ENCODE data around the gene ASAP2.

Gene ASAP2

DNA sequence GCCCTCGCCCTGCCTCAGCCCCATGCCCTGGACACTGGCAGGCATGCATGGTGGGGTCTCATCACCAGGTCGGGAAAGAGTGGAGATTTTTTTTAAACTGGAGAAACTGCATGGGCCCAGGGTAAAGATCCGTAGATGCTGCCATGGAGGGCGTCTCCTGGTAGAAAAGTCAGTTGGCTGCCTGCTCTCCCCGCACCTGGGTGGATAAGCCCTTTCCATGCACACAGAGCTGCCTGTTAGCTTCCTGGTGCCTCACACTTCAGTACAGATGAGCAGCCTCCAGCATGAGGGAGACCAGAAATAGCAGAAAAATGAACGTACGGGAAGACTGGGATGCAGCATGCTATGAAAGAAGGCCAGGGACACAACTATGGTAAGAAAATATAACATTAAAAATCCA lies 92.0 kb downstream of the ASAP2 start:
- peak in 3 of 42 donors; percentile 43 to 60 (median 51) for DNase-seq
- intact Hi-C loops (cut with DNase I): no loop called here

DNA sequence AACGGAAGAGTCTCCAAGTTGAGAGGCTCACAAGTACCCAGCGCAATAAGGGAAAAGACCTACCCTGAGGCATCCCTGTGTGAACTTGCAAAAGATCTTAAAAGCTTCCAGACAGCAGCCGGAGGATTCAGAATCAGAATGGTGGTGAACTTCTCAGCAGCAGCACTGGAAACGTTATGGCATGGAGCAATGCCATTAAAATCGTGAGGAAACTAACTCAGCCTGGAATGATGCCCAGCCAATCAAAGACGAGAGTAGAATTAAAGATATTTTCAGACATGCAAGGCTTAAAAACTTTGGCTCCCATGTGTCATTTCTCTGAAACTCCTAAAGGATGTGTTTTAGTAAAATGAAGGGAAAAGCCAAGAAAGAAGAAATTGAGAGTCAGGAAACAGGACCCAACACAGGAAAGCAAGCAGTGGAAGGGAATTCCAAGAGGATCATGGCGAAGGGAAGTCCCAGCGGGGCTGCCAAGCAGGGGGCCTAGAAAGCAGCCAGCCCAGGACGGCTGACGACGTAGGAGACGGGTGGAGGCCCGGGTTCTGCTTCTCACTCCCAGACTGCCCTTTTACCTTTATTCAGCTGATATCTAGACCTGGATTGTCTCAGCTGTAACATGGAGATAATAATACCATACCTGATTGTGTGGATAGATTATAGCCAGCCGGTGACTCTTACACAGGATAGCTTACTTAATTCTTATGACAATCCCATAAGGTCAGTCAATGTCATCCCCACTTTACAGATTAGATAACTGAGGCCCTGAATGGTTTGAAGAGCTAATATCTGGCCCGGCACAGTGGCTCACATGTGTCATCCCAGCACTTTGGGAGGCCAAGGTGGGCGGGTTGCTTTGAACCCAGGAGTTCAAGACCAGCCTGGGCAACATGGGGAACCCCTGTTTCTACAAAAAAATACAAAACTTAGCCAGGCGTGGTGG lies 92.8 kb downstream of the ASAP2 start:
- DNase-seq: no peak
- intact Hi-C loops (cut with DNase I): no loop called here

DNA sequence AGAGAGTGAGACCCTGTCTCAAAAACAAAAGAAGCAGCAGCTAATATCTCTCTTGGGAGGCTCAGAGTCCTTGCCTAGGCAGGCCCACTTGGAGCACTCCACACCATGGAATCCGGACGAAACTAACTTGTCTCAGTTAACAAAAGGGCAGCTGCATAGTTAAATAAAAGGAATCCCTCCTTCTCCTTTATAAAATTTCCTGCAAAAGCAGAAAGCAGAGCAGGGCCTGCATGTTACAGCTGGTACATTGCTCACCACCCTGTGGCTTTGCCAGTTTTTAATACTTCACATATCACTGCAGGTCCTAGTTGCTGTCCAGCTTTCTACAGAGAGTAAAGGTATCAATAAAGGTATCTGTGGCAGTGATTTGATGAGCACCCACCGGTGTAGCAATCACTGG lies 93.6 kb downstream of the ASAP2 start:
- intact Hi-C loops (cut with DNase I): no loop called here
- DNase-seq: no peak

DNA sequence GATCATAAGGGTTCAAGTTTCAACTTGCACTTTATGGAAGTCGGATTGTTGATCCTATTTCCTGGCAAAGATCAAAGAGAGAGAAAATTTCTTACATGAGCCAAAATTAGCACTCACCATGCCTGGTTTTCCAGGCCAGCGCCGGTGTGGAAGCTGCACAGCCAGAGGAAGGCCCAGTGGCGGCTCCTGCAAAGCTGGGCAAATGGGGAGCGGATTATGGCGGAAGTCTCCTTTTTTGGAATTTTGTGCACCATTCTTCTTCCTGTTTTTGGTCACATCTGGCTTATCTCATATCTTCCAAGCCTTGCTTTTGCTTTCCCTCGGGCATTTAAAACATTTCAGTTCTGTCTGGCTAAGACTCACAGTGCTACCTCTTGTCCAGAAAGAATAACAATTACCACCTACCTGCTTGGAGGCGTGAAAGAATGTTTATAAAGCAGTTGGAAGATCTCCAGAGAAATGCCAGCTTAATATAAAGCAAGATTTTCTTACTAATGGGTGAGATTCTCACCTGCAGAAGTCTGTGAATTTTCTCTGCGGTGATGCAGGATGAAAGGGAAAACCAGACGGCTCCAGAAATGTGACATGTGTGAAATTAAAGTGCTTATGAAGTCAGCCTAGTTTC lies 94.3 kb downstream of the ASAP2 start:
- intact Hi-C loops (cut with DNase I): no loop called here

DNA sequence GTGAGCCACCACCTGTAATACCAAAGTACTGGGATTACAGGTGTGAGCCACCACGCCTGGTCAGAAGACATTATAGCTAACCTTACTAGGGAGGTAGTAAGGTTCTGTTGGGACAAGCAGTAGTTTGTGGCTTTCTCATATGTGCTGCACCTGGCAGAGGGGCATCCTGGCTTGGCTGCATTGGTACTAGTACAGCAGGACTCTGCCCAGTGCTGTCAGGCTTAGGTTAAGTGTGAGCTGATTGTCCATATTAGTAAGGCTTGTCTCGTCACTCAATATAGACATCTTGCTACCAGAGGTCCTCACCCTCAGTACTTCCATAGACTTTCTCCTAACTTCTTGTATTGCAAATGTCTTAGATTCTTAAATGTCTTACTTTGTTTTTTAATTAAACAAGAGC lies 96.1 kb downstream of the ASAP2 start:
- no peak for DNase-seq
- intact Hi-C loops (cut with DNase I): no loop called here

More for the DNA sequence above, 94.3 kb downstream of the ASAP2 start:
- DNase-seq: no peak

- DNase-seq: peak in 15 of 42 donors; percentile 21 to 72 (median 54)
Measured at GRCh38 chr2:9303528-9304225, 97.1 kb downstream of the ASAP2 start.

DNA sequence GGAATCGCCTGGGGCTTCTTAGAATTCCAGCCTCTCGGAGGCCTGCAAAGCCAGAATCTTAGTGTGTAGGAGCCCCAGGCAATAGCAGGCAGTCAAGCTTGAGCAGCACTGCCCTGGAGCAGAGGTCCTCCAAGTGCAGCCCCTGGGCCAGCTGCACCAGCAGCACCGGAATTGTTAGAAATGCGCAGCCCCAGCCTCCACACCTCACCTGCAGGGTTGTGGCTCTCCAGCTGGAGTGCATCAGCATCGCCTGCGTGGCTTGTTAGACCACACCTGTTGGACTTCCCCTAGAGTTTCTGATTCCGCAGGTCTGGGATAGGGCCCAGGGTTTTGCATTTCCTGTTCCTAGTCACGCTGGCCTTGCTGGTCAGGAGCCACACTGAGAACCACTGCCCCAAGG lies 100.3 kb downstream of the ASAP2 start:
- no peak for DNase-seq
- intact Hi-C loops (cut with DNase I): no loop called here

More at GRCh38 chr2:9303528-9304225, 97.1 kb downstream of the ASAP2 start:
- intact Hi-C loops (cut with DNase I): no loop called here

GRCh38 chr2:9307535-9307934 lies 100.9 kb downstream of the ASAP2 start:
- peak in 18 of 42 donors; percentile 19 to 69 (median 41) for DNase-seq
- intact Hi-C loops (cut with DNase I): no loop called here

DNA sequence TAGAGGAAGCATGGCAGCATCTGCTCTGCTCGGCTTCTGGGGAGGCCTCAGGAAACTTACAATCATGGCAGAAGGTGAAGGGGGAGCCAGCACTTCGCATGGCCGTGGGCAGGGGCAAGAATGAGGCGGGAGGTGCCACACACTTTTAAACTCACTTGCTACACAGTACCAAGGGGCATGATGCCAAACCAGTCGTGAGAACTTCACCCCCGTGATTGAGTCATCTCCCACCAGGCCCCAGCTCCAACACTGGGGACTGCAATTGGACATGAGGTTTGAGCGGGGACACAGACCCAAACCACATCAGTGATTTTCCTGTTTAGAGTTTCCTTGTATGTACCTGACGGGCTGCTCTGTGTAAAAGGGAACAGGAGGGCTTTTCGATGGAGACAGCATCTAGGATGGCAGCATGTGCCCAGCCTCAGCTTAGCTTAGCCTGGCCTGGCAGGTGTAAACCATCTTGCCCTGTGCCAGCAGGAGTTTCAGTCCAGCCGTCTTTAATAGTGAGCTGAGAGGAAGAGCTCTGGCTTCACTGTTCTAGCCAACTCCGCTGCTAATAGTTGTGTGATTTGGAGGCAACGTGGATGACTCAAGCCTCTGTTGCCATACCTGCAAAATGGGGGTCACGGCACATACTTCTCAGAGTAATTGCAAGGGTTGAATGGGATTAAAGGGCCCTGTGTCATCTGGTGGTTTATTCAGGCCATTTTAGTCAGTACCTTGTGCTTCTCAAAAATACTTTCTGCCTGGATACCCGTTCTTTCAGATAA lies 101.8 kb downstream of the ASAP2 start:
- no peak for DNase-seq
- intact Hi-C loops (cut with DNase I): no loop called here

DNA sequence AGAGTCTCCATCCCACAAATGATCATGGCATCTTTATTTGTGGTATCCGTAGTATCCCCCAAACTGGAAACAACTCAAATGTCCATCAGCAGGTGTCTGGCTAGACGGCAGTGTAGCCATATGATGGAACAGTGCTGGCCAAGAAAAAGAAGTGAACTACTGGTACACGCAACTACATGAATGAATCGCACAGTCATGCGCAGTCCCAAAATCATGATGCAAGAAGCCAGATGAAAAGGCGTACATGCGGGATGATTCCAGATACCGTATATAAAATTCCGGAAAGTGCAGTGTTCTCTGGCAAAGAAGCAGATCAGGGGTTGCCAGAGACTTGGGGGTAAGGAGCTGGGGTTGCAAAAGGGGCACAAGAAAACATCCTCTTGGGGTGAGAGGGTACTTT lies 102.5 kb downstream of the ASAP2 start:
- intact Hi-C loops (cut with DNase I): no loop called here
- DNase-seq: no peak

- peak in 11 of 42 donors; percentile 25 to 68 (median 35) for DNase-seq
- intact Hi-C loops (cut with DNase I): no loop called here
Measured at GRCh38 chr2:9310377-9310776, 103.8 kb downstream of the ASAP2 start.

- intact Hi-C loops (cut with DNase I): no loop called here
- no peak for DNase-seq
Measured at GRCh38 chr2:9310798-9311197, 104.2 kb downstream of the ASAP2 start.

- DNase-seq: peak in 19 of 42 donors; percentile 33 to 76 (median 52)
- intact Hi-C loops (cut with DNase I): no loop called here
Measured at GRCh38 chr2:9311488-9311887, 104.9 kb downstream of the ASAP2 start.

DNA sequence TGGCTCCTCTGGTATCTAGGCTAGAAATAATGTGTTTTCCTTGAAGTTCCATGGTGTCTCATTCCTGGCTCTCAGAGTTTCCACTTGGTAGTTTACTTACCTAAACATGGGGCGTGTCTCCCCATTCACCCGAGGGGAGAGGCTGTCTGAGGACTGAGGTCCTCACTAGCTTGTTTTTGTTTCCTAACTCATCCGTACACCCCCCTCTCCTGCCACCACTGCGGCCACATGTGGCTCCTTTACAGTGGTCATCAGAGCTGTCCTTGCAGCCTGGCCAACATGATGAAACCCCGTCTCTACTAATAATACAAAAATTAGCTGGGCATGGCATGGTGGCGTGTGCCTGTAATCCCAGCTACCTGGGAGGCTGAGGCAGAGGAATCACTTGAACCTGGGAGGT lies 106.0 kb downstream of the ASAP2 start:
- intact Hi-C loops (cut with DNase I): no loop called here
- DNase-seq: no peak

DNA sequence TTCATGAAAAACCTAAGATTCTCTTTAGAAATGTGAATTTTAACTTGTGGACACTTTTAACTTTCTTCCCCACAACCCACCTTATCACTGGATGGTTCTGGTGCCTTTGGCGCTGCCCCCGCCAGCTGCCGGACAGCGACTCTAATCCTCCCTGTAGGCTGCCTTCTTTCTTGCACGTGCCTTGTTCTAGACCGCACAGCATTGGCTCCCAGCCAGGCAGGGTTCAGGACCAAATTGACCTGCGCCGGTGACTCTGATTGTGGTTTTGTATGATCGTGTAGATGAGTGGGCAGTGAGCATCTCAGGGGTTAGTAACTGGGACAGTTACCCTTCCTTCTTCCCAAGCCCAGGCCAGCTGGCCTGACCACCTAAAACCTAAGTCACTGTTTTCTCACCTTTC lies 106.8 kb downstream of the ASAP2 start:
- intact Hi-C loops (cut with DNase I): no loop called here
- no peak for DNase-seq

DNA sequence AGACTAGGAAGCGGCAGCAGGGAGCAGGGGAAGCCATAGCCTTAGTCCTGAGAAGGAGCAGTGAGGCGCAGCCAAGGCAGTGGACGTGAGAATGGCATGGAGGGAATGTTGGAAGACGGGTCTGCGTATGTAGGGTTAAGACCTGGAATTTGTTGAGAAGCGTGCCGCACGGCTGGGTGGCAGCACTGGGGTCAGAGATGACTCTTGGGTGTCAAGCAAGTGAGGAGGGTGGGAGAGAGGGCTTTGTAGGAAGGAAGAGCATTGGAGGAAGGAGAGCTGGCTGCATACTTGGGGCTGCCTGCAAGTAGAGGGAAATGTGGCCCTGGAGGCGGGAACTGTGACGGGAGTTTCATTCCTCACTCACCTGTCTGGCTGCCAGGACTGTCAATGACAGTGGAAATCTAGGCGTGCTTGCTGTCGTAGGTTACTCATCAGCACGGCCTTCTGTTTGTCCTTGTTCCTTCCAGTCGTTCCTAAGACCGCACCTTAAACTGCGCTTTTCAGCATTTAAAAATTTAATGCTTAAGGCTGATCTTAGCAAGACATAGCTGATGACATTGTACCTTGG lies 108.8 kb downstream of the ASAP2 start:
- no peak for DNase-seq
- intact Hi-C loops (cut with DNase I): no loop called here

DNA sequence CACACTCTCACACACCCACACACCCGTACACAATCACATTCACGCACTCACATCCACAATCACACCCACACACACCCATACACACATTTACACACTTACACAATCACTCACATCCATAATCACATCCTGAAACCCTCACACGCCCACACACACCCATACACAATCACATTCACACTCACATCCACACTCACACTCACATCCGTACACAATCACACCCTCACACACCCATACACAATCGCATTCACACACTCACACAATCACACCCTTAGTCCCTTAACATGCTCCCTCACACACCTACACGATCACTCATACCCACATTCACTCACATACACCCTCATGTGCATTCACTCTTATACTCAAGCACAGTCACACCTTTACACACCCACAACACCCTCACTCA lies 110.9 kb downstream of the ASAP2 start:
- intact Hi-C loops (cut with DNase I): no loop called here
- DNase-seq: no peak

DNA sequence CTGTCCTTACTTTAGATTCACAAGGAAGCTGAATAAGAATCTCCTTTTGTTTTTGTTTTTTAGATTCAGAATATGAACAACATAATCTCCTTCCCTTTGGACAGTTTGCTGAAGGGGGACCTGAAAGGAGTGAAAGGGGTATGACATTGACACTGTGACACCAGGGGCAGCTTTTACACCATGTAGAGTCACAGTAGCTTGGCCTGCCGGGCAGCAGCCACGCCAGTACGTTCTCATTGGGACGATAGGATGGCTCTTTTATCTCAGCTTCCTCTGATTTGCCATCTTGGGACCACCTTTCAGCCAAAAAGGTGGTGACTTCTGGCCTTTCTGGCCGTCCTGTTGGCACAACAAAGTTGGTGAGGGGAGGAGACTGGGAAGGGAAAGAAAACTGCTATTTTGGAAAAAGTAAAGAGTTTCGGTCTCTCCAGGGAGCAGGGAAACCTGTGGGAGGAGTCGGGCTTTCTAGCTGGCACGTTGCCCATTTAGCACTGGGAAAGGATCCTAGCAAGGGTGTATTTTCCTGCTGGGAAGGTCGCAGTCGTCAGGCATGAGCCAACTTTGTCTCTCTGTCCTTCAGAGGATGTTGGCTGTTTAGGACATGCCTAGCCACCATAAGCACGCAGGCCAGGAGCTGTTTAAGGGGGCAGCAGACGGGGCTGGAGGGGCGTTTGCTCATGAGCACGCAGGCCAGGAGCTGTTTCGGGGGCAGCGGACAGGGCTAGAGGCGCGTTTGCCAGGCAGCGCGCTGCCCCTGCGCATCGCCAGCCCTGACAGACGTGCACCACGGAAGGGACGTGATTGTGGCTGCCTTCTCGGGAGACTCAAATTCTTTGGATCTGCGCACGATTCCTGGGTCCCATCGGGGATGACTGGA lies 112.1 kb downstream of the ASAP2 start:
- DNase-seq: peak in 18 of 42 donors; percentile 28 to 74 (median 51)
- intact Hi-C loops (cut with DNase I): no loop called here

All from head of caudate nucleus (tissue), 42 donors.